Measurements from ENCODE around the gene UBASH3A.

UBASH3A gene

GRCh38 chr21:42446531-42446930, 42.8 kb downstream of the UBASH3A start:
- Histone ChIP-seq H3K9ac (ENCODE audit: low read length) (no peak overlapping the region), H3K4me2 (ENCODE audit: low read length) (no peak overlapping the region)

GRCh38 chr21:42447182-42447581, 43.5 kb downstream of the UBASH3A start:
- H2AFZ ChIP-seq (ENCODE audit: low read length) = no peak overlapping the region
- H3F3A ChIP-seq (ENCODE audit: insufficient read depth, low read length) = no peaks in the 10 kb centered on the region
- no peaks in the 10 kb centered on the region for H3K36me3 ChIP-seq (ENCODE audit: insufficient read depth, low read length)
- H4K20me1 ChIP-seq (ENCODE audit: insufficient read depth, low read length) = no peaks in the 10 kb centered on the region
- no peaks in the 10 kb centered on the region for H3K9me3 ChIP-seq (ENCODE audit: low read length)
- H3K9me2 ChIP-seq (ENCODE audit: low read depth, low read length) = no peaks in the 10 kb centered on the region
- no peak overlapping the region for H3K4me3 ChIP-seq (ENCODE audit: low read depth, low read length, poor library complexity, severe bottlenecking)
- no peak overlapping the region for H3K9ac ChIP-seq (ENCODE audit: low read length)
- TF ChIP-seq EZH2 (IDR thresholded peaks at IDR 0.05; ENCODE audit: borderline replicate concordance, low read length) (no peak), CTCF (IDR thresholded peaks at IDR 0.05; ENCODE audit: low read length) (no peak)
- H3K27me3 ChIP-seq (ENCODE audit: insufficient read depth, low read length) = no peaks in the 10 kb centered on the region; the same call in 1 of the 2 replicates
- no peak overlapping the region for H3K4me2 ChIP-seq (ENCODE audit: low read length)
- no peaks in the 10 kb centered on the region for H3K79me2 ChIP-seq (ENCODE audit: insufficient read depth, low read length)
- no peak overlapping the region for H3K27ac ChIP-seq (ENCODE audit: low read depth, low read length, poor library complexity, severe bottlenecking)
- peaks cover 6% of the 10 kb centered on the region for H3K4me1 ChIP-seq (ENCODE audit: insufficient read depth, low read length, severe bottlenecking)

More at GRCh38 chr21:42446531-42446930, 42.8 kb downstream of the UBASH3A start:
- Histone ChIP-seq H4K20me1 (ENCODE audit: insufficient read depth, low read length) (no peaks in the 10 kb centered on the region), H3K36me3 (ENCODE audit: insufficient read depth, low read length) (no peaks in the 10 kb centered on the region), H3K9me3 (ENCODE audit: low read length) (no peaks in the 10 kb centered on the region), H3F3A (ENCODE audit: insufficient read depth, low read length) (no peaks in the 10 kb centered on the region), H2AFZ (ENCODE audit: low read length) (no peak overlapping the region), H3K27me3 (ENCODE audit: insufficient read depth, low read length) (no peaks in the 10 kb centered on the region; the same call in 1 of the 2 replicates), H3K79me2 (ENCODE audit: insufficient read depth, low read length) (no peaks in the 10 kb centered on the region), H3K9me2 (ENCODE audit: low read depth, low read length) (no peaks in the 10 kb centered on the region), H3K4me1 (ENCODE audit: insufficient read depth, low read length, severe bottlenecking) (peaks cover 6% of the 10 kb centered on the region), H3K27ac (ENCODE audit: low read depth, low read length, poor library complexity, severe bottlenecking) (no peak overlapping the region), H3K4me3 (ENCODE audit: low read depth, low read length, poor library complexity, severe bottlenecking) (no peak overlapping the region)
- TF ChIP-seq CTCF (IDR thresholded peaks at IDR 0.05; ENCODE audit: low read length) (no peak), EZH2 (IDR thresholded peaks at IDR 0.05; ENCODE audit: borderline replicate concordance, low read length) (no peak)

- Histone ChIP-seq H3K27me3 (ENCODE audit: insufficient read depth, low read length) (no peaks in the 10 kb centered on the region; the same call in 1 of the 2 replicates), H3K4me1 (ENCODE audit: insufficient read depth, low read length, severe bottlenecking) (peaks cover 6% of the 10 kb centered on the region), H3K9ac (ENCODE audit: low read length) (no peak overlapping the region), H3K36me3 (ENCODE audit: insufficient read depth, low read length) (no peaks in the 10 kb centered on the region), H4K20me1 (ENCODE audit: insufficient read depth, low read length) (no peaks in the 10 kb centered on the region), H3F3A (ENCODE audit: insufficient read depth, low read length) (no peaks in the 10 kb centered on the region), H3K9me2 (ENCODE audit: low read depth, low read length) (no peaks in the 10 kb centered on the region), H3K27ac (ENCODE audit: low read depth, low read length, poor library complexity, severe bottlenecking) (no peak overlapping the region), H3K79me2 (ENCODE audit: insufficient read depth, low read length) (no peaks in the 10 kb centered on the region), H2AFZ (ENCODE audit: low read length) (no peak overlapping the region), H3K4me3 (ENCODE audit: low read depth, low read length, poor library complexity, severe bottlenecking) (no peak overlapping the region), H3K9me3 (ENCODE audit: low read length) (no peaks in the 10 kb centered on the region), H3K4me2 (ENCODE audit: low read length) (no peak overlapping the region)
- no peak for TF ChIP-seq EZH2 (IDR thresholded peaks at IDR 0.05; ENCODE audit: borderline replicate concordance, low read length)
- TF ChIP-seq CTCF (IDR thresholded peaks at IDR 0.05; ENCODE audit: low read length) = no peak
These were observed 44.0 kb downstream of the UBASH3A start for GRCh38 chr21:42447732-42448131.
